ENCODE measurements around the gene ITPKB.

The ITPKB gene

DNA sequence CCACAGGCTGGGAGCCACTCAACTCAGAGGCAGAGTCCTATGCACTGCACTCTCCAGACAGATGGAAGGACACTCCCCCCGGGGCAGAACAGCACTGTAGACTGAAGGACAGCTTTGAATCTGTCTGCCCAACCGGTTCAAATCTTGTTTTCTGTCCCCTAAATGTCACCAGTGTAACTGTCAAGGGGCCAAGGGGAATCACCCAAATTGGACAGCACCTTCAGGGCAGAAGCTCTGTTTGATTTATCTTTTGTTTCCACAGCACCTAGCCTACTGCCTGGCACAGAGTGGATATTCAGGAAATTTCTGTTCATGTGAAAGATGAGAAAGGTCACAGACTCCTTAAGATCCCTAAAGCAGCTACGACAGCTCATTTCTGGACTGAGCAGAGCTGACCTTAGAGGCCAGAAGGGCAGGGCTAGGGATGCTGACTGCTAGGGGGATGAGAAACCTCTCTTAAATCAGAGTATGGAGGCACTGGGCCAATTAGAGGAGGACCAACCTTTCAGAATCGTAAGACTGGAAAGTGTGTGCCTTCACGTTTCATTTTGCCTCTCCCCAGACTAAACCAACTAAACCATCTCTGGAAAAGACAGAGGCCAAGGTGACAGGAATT lies 41.0 kb downstream of the ITPKB start:
- H3K4me3 ChIP-seq (ENCODE audit: low read depth, low read length) = no peak overlapping the region
- TF ChIP-seq, protein P1, sequence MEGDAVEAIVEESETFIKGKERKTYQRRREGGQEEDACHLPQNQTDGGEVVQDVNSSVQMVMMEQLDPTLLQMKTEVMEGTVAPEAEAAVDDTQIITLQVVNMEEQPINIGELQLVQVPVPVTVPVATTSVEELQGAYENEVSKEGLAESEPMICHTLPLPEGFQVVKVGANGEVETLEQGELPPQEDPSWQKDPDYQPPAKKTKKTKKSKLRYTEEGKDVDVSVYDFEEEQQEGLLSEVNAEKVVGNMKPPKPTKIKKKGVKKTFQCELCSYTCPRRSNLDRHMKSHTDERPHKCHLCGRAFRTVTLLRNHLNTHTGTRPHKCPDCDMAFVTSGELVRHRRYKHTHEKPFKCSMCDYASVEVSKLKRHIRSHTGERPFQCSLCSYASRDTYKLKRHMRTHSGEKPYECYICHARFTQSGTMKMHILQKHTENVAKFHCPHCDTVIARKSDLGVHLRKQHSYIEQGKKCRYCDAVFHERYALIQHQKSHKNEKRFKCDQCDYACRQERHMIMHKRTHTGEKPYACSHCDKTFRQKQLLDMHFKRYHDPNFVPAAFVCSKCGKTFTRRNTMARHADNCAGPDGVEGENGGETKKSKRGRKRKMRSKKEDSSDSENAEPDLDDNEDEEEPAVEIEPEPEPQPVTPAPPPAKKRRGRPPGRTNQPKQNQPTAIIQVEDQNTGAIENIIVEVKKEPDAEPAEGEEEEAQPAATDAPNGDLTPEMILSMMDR (IDR thresholded peaks at IDR 0.05; ENCODE audit: borderline replicate concordance, insufficient read depth, low read depth, low read length) = no peak

DNA sequence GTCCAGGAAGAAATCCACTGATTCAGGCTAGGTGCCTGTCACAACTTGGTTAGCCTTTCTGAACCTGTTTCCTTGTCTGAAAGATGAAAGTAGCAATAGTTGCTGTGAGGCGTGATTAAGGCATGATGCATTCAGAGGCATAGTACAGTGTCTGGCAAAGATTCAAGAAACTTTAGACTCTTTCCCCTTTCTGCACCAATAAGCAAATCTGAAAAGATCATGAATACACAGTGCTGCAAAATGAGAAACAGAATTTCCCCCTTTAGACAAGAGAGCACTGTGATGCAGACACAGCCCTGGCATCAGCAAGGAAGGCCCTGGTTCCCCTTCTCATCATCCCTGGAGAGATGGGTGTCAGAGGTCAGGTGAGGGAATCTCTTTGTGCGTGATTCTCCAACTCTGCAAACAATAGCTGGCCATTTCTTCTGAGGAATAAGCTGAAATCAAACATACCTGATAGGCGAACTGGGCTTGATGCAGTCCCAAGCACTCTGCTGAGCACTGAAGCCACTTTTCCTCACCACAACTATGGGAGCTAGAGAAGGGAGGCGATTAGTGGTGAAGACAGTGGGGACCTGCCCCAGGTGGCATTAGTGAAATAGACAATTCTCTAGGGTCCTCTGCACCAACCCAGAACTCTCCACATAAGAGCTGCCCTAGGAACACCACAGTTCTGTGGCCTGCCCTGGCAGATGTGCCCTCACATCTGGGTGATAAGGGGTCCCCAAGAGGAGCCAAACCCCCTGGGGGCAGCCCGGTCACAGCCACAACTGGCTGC lies 41.7 kb downstream of the ITPKB start:
- TF ChIP-seq, protein P1 (IDR thresholded peaks at IDR 0.05; ENCODE audit: borderline replicate concordance, insufficient read depth, low read depth, low read length) = no peak
- no peak overlapping the region for H3K4me3 ChIP-seq (ENCODE audit: low read depth, low read length)

DNA sequence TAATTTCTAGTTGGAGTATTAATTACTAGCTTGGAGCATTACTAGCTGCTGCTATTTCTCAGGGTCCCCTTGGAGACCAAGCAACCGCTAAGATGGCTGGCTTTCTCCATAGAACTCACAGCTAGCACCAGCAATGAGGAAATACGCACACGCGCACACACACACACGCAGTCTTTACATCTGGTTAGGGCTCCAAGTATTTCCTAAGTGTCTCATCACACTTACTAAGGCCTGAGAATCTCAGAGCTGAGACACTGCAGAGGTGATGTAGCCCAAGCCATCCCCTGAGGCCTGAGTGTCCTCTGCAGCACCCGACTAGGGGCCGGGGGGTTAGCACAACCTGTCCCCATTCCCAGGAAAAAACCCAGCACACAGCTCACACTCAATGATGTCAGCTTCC lies 42.5 kb downstream of the ITPKB start:
- H3K4me3 ChIP-seq (ENCODE audit: low read depth, low read length) = no peak overlapping the region
- TF ChIP-seq, protein P1 (IDR thresholded peaks at IDR 0.05; ENCODE audit: borderline replicate concordance, insufficient read depth, low read depth, low read length) = no peak

DNA sequence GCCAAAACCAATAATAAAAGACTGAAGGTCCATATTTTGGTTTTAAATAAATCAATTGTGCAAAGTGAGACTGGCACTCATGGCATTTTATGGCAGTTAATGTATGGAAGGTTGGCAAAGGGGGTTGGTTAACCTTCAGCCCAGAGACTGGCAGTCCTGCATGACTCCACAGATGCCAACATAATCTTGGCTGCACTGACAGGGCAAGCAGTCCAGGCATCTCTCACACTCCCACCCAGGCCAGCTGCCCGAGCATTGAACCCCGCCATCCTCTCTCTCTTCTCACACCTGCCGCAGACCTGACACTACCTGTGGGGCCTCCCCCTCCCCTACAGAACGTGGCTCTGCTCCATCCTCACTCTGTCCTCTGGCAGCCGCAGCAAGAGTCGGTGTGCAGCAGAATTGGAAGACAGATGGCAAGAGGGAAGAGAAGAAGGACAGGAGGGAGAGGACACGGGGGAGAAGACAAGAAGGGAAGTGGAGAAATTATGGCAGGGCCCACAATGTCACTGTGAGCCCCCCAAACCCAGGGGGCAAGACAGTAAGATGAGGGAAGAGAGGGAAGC lies 43.7 kb downstream of the ITPKB start:
- TF ChIP-seq, protein P1 (IDR thresholded peaks at IDR 0.05; ENCODE audit: borderline replicate concordance, insufficient read depth, low read depth, low read length) = no peak

DNA sequence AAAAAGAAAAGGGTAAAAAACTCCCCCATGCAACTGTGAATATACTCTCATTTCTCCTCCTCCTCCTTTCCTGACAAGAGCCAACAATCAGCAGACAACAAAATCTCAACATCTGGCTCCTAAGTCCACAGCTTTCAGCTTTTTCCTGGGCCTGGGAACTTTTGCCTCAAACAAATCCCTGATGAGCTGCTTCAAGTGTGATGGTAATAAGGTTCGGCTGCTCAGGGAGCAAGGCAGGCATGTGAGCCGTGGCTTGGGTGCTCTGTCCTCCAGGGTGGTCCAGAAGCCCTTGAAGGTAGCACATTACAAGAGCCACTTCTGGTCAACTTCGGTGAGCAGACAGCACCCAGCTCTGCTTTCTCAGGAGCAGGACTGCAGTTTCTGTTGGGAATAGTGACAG lies 46.3 kb downstream of the ITPKB start:
- TF ChIP-seq, protein P1 (IDR thresholded peaks at IDR 0.05; ENCODE audit: borderline replicate concordance, insufficient read depth, low read depth, low read length) = no peak
- peak overlapping the region; percentile 11 for H3K4me3 ChIP-seq (ENCODE audit: low read depth, low read length)

More for the DNA sequence above, 43.7 kb downstream of the ITPKB start:
- no peak overlapping the region for H3K4me3 ChIP-seq (ENCODE audit: low read depth, low read length)

DNA sequence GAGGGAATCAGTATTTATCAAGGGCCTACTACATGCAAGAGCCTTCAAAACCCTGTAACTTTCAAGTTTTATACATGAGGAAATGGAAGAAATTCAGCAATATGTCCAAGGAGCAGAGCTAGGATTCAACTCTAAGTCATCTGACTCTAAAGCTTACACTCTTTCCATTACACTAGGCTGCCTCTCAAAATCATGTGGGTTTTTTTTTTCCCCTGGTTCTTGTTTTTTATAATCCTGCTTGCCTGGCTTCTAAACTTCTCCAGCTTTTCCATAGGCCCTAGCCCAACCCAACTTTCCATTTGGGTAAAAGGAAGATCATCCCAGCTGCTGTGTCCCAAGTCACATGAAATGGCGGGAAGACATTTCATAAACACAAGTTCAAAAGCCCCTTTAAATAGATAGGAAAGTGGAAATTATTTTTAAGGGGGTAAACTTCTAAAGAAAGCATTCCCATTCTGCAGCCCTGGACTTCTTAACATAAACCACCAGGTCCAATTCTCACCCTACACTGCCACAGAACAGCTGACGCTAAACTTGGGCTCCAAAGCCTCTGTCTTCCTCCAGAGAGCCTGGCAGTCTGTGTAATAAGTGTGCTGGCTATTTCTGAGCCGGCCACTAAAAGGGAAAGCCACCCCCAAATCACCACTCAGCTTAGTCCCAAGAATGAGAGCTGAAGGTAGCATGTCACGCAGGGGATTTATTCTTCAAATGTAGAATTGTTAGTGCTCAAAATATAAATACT lies 46.9 kb downstream of the ITPKB start:
- TF ChIP-seq, protein P1 (IDR thresholded peaks at IDR 0.05; ENCODE audit: borderline replicate concordance, insufficient read depth, low read depth, low read length) = no peak
- no peak overlapping the region for H3K4me3 ChIP-seq (ENCODE audit: low read depth, low read length)
